ENCODE measurements around the gene ITIH5. TPM values are rescaled to one million over a fixed set of nuclear protein-coding genes. Genes with fewer than 3 reads are reported as not detected.

ITIH5 gene
- total and polyA plus RNA-seq, 2 donors (not counting 1 experiment from before 2014, with no cell fraction given): 0.22 to 12.4 TPM

- TF ChIP-seq, protein P1, sequence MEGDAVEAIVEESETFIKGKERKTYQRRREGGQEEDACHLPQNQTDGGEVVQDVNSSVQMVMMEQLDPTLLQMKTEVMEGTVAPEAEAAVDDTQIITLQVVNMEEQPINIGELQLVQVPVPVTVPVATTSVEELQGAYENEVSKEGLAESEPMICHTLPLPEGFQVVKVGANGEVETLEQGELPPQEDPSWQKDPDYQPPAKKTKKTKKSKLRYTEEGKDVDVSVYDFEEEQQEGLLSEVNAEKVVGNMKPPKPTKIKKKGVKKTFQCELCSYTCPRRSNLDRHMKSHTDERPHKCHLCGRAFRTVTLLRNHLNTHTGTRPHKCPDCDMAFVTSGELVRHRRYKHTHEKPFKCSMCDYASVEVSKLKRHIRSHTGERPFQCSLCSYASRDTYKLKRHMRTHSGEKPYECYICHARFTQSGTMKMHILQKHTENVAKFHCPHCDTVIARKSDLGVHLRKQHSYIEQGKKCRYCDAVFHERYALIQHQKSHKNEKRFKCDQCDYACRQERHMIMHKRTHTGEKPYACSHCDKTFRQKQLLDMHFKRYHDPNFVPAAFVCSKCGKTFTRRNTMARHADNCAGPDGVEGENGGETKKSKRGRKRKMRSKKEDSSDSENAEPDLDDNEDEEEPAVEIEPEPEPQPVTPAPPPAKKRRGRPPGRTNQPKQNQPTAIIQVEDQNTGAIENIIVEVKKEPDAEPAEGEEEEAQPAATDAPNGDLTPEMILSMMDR (conservative IDR thresholded peaks at IDR 0.05 in 1 of 2, IDR thresholded peaks at IDR 0.05 in 1 of 2; ENCODE audit: low read depth in 1 of 2, low read length in 2 of 2): no peak
- TF ChIP-seq EZH2 (IDR thresholded peaks at IDR 0.05; ENCODE audit: low read length, missing control alignments): no peak
- H3K4me3 ChIP-seq (replicated peaks in 1 of 4; ENCODE audit: control extremely low read depth in 1 of 4, insufficient read depth in 1 of 4, low read depth in 3 of 4, low read length in 4 of 4): no peak overlapping the region
- no peaks in the 10 kb centered on the region for H3K9me3 ChIP-seq (ENCODE audit: control insufficient read depth, insufficient read depth, low read depth, low read length)
- H3K27me3 ChIP-seq (ENCODE audit: control insufficient read depth, insufficient read depth, low read length): no peaks in the 10 kb centered on the region
- H3K9ac ChIP-seq (ENCODE audit: insufficient read depth, low read length): no peak overlapping the region
- no peaks in the 10 kb centered on the region for H4K20me1 ChIP-seq (ENCODE audit: control insufficient read depth, extremely low read depth, insufficient read depth, low read length)
- no peaks in the 10 kb centered on the region for H3K79me2 ChIP-seq (ENCODE audit: control insufficient read depth, insufficient read depth, low read length)
- H3K27ac ChIP-seq (ENCODE audit: insufficient read depth, low read length): no peak overlapping the region
- H2AFZ ChIP-seq (ENCODE audit: low read length): no peak overlapping the region
- no peak for DNase-seq (ENCODE audit: low read depth in 2 of 2)
- no peaks in the 10 kb centered on the region for H3K36me3 ChIP-seq (ENCODE audit: control insufficient read depth, insufficient read depth, low read length)
- no peaks in the 10 kb centered on the region for H3K4me1 ChIP-seq (ENCODE audit: control insufficient read depth, extremely low read depth, insufficient read depth, low read length)
- no peak overlapping the region for H3K4me2 ChIP-seq (ENCODE audit: extremely low read depth, insufficient read depth, low read length)
Observed at GRCh38 chr10:7679256-7679655, 12.5 kb upstream of the ITIH5 start.

DNA sequence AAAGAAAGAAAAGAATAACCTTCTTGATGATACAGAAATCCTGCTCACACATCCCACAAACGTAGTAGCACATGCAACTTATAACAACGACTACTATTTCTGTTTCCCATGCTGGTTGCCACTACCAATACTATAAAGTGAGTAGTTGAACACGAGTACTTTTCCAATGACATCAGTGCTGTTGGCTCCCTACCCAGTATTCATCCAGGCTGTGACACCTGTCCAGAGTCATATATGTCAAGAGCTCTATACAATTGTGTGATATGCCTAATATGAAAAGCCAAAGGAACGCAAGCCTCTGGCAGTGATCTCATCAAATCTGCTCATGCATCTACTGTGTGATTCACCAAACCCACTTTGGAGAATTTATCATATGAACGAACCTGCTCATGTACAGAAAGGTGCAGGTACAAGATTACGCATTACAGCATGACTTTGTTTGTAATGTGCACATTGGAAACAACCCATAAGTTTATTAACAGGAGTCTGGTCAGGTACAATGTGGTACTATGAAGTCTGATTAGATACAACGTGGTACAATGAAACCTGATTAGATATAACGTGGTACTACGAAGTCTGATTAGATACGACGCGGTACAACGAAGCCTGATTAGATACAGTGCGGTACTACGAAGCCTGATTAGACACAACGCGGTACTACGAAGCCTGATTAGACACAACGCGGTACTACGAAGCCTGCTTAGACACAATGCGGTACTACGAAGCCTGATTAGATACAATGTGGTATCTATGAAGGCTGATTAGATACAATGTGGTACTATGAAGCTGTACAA lies 5.8 kb upstream of the ITIH5 start:
- H3K27me3 ChIP-seq (ENCODE audit: control insufficient read depth, insufficient read depth, low read length): peaks cover 4% of the 10 kb centered on the region
- no peak overlapping the region for H3K4me2 ChIP-seq (ENCODE audit: extremely low read depth, insufficient read depth, low read length)

DNA sequence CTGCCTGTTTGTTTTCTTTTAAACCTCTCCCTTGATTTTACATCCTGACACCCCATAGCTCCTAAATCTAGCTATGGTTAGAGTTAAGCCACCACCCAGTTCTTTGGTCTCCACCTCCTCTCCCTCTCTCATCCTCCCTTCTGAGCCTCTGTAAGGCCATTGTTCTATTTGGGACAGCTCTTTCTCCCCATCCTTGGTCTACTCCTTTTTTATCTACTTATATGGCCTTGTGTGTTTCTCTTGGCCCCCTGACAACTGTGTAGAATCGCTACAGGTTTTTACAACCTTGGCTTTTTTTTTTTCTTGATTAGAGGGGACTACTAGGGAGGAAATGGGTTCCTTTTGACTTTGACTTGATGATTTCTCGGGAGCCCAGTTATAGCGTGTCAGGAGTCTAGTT lies 3.4 kb upstream of the ITIH5 start:
- H3K27me3 ChIP-seq (ENCODE audit: control insufficient read depth, insufficient read depth, low read length): peaks cover 15% of the 10 kb centered on the region

More for the DNA sequence above, 5.8 kb upstream of the ITIH5 start:
- no peaks in the 10 kb centered on the region for H3K4me1 ChIP-seq (ENCODE audit: control insufficient read depth, extremely low read depth, insufficient read depth, low read length)
- no peak overlapping the region for H3K9ac ChIP-seq (ENCODE audit: insufficient read depth, low read length)
- no peak for DNase-seq (ENCODE audit: low read depth in 2 of 2)
- H2AFZ ChIP-seq (ENCODE audit: low read length): no peak overlapping the region
- H3K79me2 ChIP-seq (ENCODE audit: control insufficient read depth, insufficient read depth, low read length): no peaks in the 10 kb centered on the region
- H3K9me3 ChIP-seq (ENCODE audit: control insufficient read depth, insufficient read depth, low read depth, low read length): no peaks in the 10 kb centered on the region
- TF ChIP-seq, protein P1 (conservative IDR thresholded peaks at IDR 0.05 in 1 of 2, IDR thresholded peaks at IDR 0.05 in 1 of 2; ENCODE audit: low read depth in 1 of 2, low read length in 2 of 2): no peak
- TF ChIP-seq EZH2 (IDR thresholded peaks at IDR 0.05; ENCODE audit: low read length, missing control alignments): no peak
- no peaks in the 10 kb centered on the region for H3K36me3 ChIP-seq (ENCODE audit: control insufficient read depth, insufficient read depth, low read length)
- no peaks in the 10 kb centered on the region for H4K20me1 ChIP-seq (ENCODE audit: control insufficient read depth, extremely low read depth, insufficient read depth, low read length)
- no peak overlapping the region for H3K4me3 ChIP-seq (replicated peaks in 1 of 4; ENCODE audit: control extremely low read depth in 1 of 4, insufficient read depth in 1 of 4, low read depth in 3 of 4, low read length in 4 of 4)
- H3K27ac ChIP-seq (ENCODE audit: insufficient read depth, low read length): no peak overlapping the region

More for the DNA sequence above, 3.4 kb upstream of the ITIH5 start:
- Histone ChIP-seq H3K79me2 (ENCODE audit: control insufficient read depth, insufficient read depth, low read length) (no peaks in the 10 kb centered on the region), H3K4me2 (ENCODE audit: extremely low read depth, insufficient read depth, low read length) (no peak overlapping the region), H3K36me3 (ENCODE audit: control insufficient read depth, insufficient read depth, low read length) (no peaks in the 10 kb centered on the region), H3K9ac (ENCODE audit: insufficient read depth, low read length) (no peak overlapping the region), H3K4me1 (ENCODE audit: control insufficient read depth, extremely low read depth, insufficient read depth, low read length) (no peaks in the 10 kb centered on the region), H3K4me3 (replicated peaks in 1 of 4; ENCODE audit: control extremely low read depth in 1 of 4, insufficient read depth in 1 of 4, low read depth in 3 of 4, low read length in 4 of 4) (no peak overlapping the region), H3K27ac (ENCODE audit: insufficient read depth, low read length) (no peak overlapping the region), H3K9me3 (ENCODE audit: control insufficient read depth, insufficient read depth, low read depth, low read length) (no peaks in the 10 kb centered on the region), H2AFZ (ENCODE audit: low read length) (no peak overlapping the region), H4K20me1 (ENCODE audit: control insufficient read depth, extremely low read depth, insufficient read depth, low read length) (no peaks in the 10 kb centered on the region)
- no peak for DNase-seq (ENCODE audit: low read depth in 2 of 2)
- TF ChIP-seq, protein P1 (conservative IDR thresholded peaks at IDR 0.05 in 1 of 2, IDR thresholded peaks at IDR 0.05 in 1 of 2; ENCODE audit: low read depth in 1 of 2, low read length in 2 of 2): no peak
- TF ChIP-seq EZH2 (IDR thresholded peaks at IDR 0.05; ENCODE audit: low read length, missing control alignments): no peak

Data from fibroblast of lung (primary cell).